Stomach (tissue), 4 donors: ENCODE results near the gene PLEKHS1.

Source experiments
- CTCF ChIP-seq, 7 experiments: fragments of 450-650 bp in 4 of 7; fragments of 200-600 bp in 3 of 7; sonication (generic) in 3 of 7; IDR thresholded peaks; one replicate each; pipeline ENCODE4 v1.5.1; 2016 to 2019; ENCODE audit warnings: antibody characterized with exemption in 7 of 7, control low read depth in 2 of 7, mild to moderate bottlenecking in 1 of 7
- POLR2AphosphoS5 ChIP-seq, 3 donors: sonication (generic); formaldehyde crosslinking; IDR thresholded peaks; one replicate each; pipeline ENCODE4 v1.6.1; 2016; ENCODE audit warnings: antibody characterized with exemption in 3 of 3

- TF ChIP-seq CTCF (IDR thresholded peaks at IDR 0.05) = no peak
- no peak for TF ChIP-seq POLR2AphosphoS5 (IDR thresholded peaks at IDR 0.05)
Observed at GRCh38 chr10:113756940-113757543, 5.6 kb downstream of the PLEKHS1 start.
